Ishikawa (cell line): ENCODE measurements around the gene RCL1.

ENCODE experiments used
- CEBPB ChIP-seq: IDR thresholded peaks from 2 replicates; pipeline ENCODE4 v1.6.1; 2012
- CREB1 ChIP-seq: IDR thresholded peaks from 2 replicates; pipeline ENCODE4 v1.6.1; 2012; ENCODE audit warnings: low read depth
- EGR1 ChIP-seq: IDR thresholded peaks from 2 replicates; pipeline ENCODE4 v1.6.1; 2012
- EP300 ChIP-seq: IDR thresholded peaks from 2 replicates; pipeline ENCODE4 v1.6.1; 2012; ENCODE audit warnings: borderline replicate concordance
- FOXM1 ChIP-seq: IDR thresholded peaks from 2 replicates; pipeline ENCODE4 v1.6.1; 2012; ENCODE audit warnings: low read depth, borderline replicate concordance
- MAX ChIP-seq: IDR thresholded peaks from 2 replicates; pipeline ENCODE4 v1.6.1; 2012
- NFIC ChIP-seq: IDR thresholded peaks from 2 replicates; pipeline ENCODE4 v1.6.1; 2012
- RAD21 ChIP-seq: IDR thresholded peaks from 2 replicates; pipeline ENCODE4 v1.6.1; 2012; ENCODE audit warnings: low read depth
- TAF1 ChIP-seq: IDR thresholded peaks from 2 replicates; pipeline ENCODE4 v1.6.1; 2012; ENCODE audit warnings: low read depth, mild to moderate bottlenecking
- TCF12 ChIP-seq: IDR thresholded peaks from 2 replicates; pipeline ENCODE4 v1.6.1; 2012; ENCODE audit warnings: low read depth
- TEAD4 ChIP-seq: IDR thresholded peaks from 2 replicates; pipeline ENCODE4 v1.6.1; 2012
- USF1 ChIP-seq: IDR thresholded peaks from 2 replicates; pipeline ENCODE4 v1.6.1; 2012
- YY1 ChIP-seq: IDR thresholded peaks from 2 replicates; pipeline ENCODE4 v1.6.1; 2012; ENCODE audit warnings: low read depth
- ZBTB7A ChIP-seq: IDR thresholded peaks from 2 replicates; pipeline ENCODE4 v1.6.1; 2012; ENCODE audit warnings: low read depth
- TF ChIP-seq, protein P1 (sequence below): IDR thresholded peaks from 2 replicates; pipeline ENCODE4 v1.6.1; 2012; ENCODE audit warnings: low read depth, mild to moderate bottlenecking

RCL1 gene

GRCh38 chr9:4836676-4837075, 43.9 kb downstream of the RCL1 start:
- no peak for TF ChIP-seq TAF1
- TF ChIP-seq CREB1 = no peak

- no peak for TF ChIP-seq EGR1
These were observed 44.8 kb downstream of the RCL1 start for GRCh38 chr9:4837261-4838188.

GRCh38 chr9:4838189-4838546, 45.4 kb downstream of the RCL1 start:
- TF ChIP-seq TCF12 (no peak), EP300 (no peak), CEBPB (no peak), TEAD4 (no peak), NFIC (no peak), YY1 (no peak), TAF1 (no peak), EGR1 (no peak), ZBTB7A (no peak), CREB1 (no peak), FOXM1 (no peak), USF1 (no peak), RAD21 (no peak)
- TF ChIP-seq, protein P1, sequence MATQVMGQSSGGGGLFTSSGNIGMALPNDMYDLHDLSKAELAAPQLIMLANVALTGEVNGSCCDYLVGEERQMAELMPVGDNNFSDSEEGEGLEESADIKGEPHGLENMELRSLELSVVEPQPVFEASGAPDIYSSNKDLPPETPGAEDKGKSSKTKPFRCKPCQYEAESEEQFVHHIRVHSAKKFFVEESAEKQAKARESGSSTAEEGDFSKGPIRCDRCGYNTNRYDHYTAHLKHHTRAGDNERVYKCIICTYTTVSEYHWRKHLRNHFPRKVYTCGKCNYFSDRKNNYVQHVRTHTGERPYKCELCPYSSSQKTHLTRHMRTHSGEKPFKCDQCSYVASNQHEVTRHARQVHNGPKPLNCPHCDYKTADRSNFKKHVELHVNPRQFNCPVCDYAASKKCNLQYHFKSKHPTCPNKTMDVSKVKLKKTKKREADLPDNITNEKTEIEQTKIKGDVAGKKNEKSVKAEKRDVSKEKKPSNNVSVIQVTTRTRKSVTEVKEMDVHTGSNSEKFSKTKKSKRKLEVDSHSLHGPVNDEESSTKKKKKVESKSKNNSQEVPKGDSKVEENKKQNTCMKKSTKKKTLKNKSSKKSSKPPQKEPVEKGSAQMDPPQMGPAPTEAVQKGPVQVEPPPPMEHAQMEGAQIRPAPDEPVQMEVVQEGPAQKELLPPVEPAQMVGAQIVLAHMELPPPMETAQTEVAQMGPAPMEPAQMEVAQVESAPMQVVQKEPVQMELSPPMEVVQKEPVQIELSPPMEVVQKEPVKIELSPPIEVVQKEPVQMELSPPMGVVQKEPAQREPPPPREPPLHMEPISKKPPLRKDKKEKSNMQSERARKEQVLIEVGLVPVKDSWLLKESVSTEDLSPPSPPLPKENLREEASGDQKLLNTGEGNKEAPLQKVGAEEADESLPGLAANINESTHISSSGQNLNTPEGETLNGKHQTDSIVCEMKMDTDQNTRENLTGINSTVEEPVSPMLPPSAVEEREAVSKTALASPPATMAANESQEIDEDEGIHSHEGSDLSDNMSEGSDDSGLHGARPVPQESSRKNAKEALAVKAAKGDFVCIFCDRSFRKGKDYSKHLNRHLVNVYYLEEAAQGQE = no peak

DNA sequence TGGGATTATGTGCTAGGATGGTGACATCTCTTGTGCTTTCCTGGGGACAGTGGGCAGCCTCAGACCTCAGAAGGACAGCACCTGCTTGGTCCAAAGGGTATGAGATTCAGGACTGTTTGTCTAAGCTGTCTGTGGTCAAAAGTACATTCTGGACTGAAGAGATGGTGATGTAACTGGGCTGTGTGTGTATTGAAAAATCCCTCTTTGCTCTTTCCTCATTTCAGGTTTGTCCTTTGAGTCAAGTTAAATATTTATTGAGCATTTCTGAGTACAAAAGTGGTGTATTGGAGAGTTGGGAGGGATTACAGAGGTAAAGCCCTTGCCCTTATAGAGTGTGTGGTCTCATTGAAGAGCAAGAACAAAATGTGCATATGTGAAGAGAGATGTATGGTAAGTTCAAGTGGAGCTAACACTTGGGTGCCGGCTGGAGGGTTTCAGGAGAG, 46.7 kb downstream of the RCL1 start:
- TF ChIP-seq EP300 (no peak), MAX (no peak), CEBPB (no peak), FOXM1 (no peak), NFIC (no peak), CREB1 (no peak), TAF1 (no peak), ZBTB7A (no peak), TEAD4 (no peak)

GRCh38 chr9:4840018-4840417, 47.3 kb downstream of the RCL1 start:
- TF ChIP-seq RAD21 (no peak), YY1 (no peak), FOXM1 (no peak), TAF1 (no peak), TCF12 (no peak), CREB1 (no peak), EGR1 (no peak), NFIC (no peak), MAX (no peak), ZBTB7A (no peak), USF1 (no peak), CEBPB (no peak), TEAD4 (no peak), EP300 (no peak)
- TF ChIP-seq, protein P1 = no peak

DNA sequence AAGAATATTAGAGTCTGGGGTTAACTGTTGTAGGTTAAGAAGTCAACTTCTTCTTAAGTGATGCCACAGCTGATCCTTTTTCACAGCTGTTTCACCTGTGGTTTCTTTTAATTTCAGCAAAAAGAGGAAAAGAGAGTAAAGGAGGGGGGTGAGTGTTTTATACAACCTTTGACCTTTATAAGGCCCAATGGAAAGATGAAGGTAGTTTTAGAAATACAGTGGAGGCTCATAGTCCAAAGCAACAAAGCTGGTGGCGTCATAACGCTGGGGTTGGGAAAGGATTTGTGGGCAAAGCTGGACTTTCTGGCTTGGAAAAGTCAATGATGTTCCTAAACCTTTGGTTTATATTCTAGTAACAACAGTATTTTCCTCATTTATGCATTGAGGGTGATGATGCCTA, 49.5 kb downstream of the RCL1 start:
- no peak for TF ChIP-seq EP300

- no peak for TF ChIP-seq EGR1
- no peak for TF ChIP-seq YY1
- TF ChIP-seq TEAD4 = no peak
- TF ChIP-seq USF1 = no peak
- TF ChIP-seq CREB1 = no peak
- TF ChIP-seq FOXM1 = no peak
- no peak for TF ChIP-seq CEBPB
- TF ChIP-seq NFIC = no peak
- TF ChIP-seq TAF1 = no peak
- TF ChIP-seq EP300 = no peak
- TF ChIP-seq TCF12 = no peak
- TF ChIP-seq, protein P1 = no peak
- TF ChIP-seq ZBTB7A = no peak
- no peak for TF ChIP-seq MAX
- TF ChIP-seq RAD21 = no peak
These were observed 50.0 kb downstream of the RCL1 start for GRCh38 chr9:4842734-4843133.
